ENCODE data around the gene MUS81. TPM values are rescaled to one million over a fixed set of nuclear protein-coding genes. Genes with fewer than 3 reads are reported as not detected.

The MUS81 gene
- total RNA-seq, 1 experiment from 2014 or later = 64.9 TPM

GRCh38 chr11:65890324-65891218 is 30.3 kb downstream of the MUS81 start, which contains the start of gene CCDC85B:
Gene CCDC85B (plus strand): TSS chr11:65890673. CDS start chr11:65890784, 111 bp downstream.
- DNase-seq (ENCODE audit: low read depth) = peak; percentile 98

GRCh38 chr11:65891219-65892136 is 31.2 kb downstream of the MUS81 start:
- peak; percentile 88 for DNase-seq (ENCODE audit: low read depth)

- peak; percentile 71 for DNase-seq (ENCODE audit: low read depth)
Observed at GRCh38 chr11:65892137-65892540, 31.9 kb downstream of the MUS81 start.

- peak; percentile 68 for DNase-seq (ENCODE audit: low read depth)
Observed at GRCh38 chr11:65892661-65893317, 32.6 kb downstream of the MUS81 start.

GRCh38 chr11:65894034-65894591 is 33.9 kb downstream of the MUS81 start:
- peak; percentile 61 for DNase-seq (ENCODE audit: low read depth)

GRCh38 chr11:65895482-65895981 is 35.3 kb downstream of the MUS81 start:
- peak; percentile 40 for DNase-seq (ENCODE audit: low read depth)

GRCh38 chr11:65896034-65896999 is 36.1 kb downstream of the MUS81 start:
- peak; percentile 29 for DNase-seq (ENCODE audit: low read depth)

- DNase-seq (ENCODE audit: low read depth) = peak; percentile 57
Observed at GRCh38 chr11:65897020-65897471, 36.8 kb downstream of the MUS81 start.

GRCh38 chr11:65898656-65899355 is 38.6 kb downstream of the MUS81 start:
- DNase-seq (ENCODE audit: low read depth) = no peak

GRCh38 chr11:65899356-65900124 is 39.3 kb downstream of the MUS81 start:
- peak; percentile 95 for DNase-seq (ENCODE audit: low read depth)

- DNase-seq (ENCODE audit: low read depth) = peak; percentile 98
Observed at GRCh38 chr11:65900125-65900898, 40.1 kb downstream of the MUS81 start, which contains the start of gene FOSL1. Gene FOSL1 (minus strand): TSS chr11:65900388. CDS start chr11:65900339, 49 bp downstream.

- no peak for DNase-seq (ENCODE audit: low read depth)
Observed at GRCh38 chr11:65900899-65901180, 40.6 kb downstream of the MUS81 start.

GRCh38 chr11:65903068-65903481 is 42.8 kb downstream of the MUS81 start:
- peak; percentile 98 for DNase-seq (ENCODE audit: low read depth)

- no peak for DNase-seq (ENCODE audit: low read depth)
Observed at GRCh38 chr11:65903715-65904114, 43.5 kb downstream of the MUS81 start.

- peak; percentile 40 for DNase-seq (ENCODE audit: low read depth)
Observed at GRCh38 chr11:65906602-65907001, 46.4 kb downstream of the MUS81 start.

- no peak for DNase-seq (ENCODE audit: low read depth)
Observed at GRCh38 chr11:65907878-65908277, 47.6 kb downstream of the MUS81 start.

All from HT1080 (cell line).